HCT116 (cell line): Measurements from ENCODE around the gene POLR1A. TPM values are rescaled to one million over a fixed set of nuclear protein-coding genes. Genes with fewer than 3 reads are reported as not detected.
A peak's percentile ranks its signal among the peaks of the same experiment; 100 is the strongest.

ENCODE experiments used
- ATAC-seq: fragments of 200-7000 bp; cut with Tn5 transposase; 2 replicates; pipeline ENCODE4 v1.9.1; 2020; ENCODE audit warnings: mild to moderate bottlenecking, moderate library complexity
- BruUV-seq: library from RNA; stranded (reverse); fragments of 400-500 nt; replicated peaks from 2 replicates; lab custom pipeline; 2021; lab: Mats Ljungman, UMichigan
- CTCF ChIA-PET: fragments of 300-600 bp; sonication (Branson Sonifier 250); formaldehyde crosslinking; loops from one replicate; lab custom pipeline; 2021; ENCODE audit warnings: antibody characterized with exemption; lab: Charles Lee
- POLR2A ChIA-PET: fragments of 300-600, 350-600 bp; sonication (Branson Sonifier 250); formaldehyde crosslinking; loops from one replicate; lab custom pipeline; 2021; ENCODE audit warnings: antibody characterized with exemption; lab: Charles Lee
- RAD21 ChIA-PET, 2 experiments: fragments of 300-600 bp; sonication (Branson Sonifier 250); formaldehyde crosslinking; loops; one replicate each; lab custom pipeline; 2023; ENCODE audit warnings: low total read pairs in 2 of 2; ENCODE audit not compliant: uncharacterized antibody in 2 of 2, unreplicated experiment in 2 of 2, low non-redundant PET in 1 of 2; lab: Charles Lee
- DNase-seq: peaks from one replicate; pipeline ENCODE4 v3.0.0-alpha.2; 2010; ENCODE audit warnings: low read depth, low spot score
- H2AFZ ChIP-seq: fragments of 200-600 bp; shearing (Covaris generic), sonication (generic); 2 replicates; pipeline ENCODE4 v1.6.1; 2017; ENCODE audit warnings: low read depth, mixed run types, mixed read lengths, antibody characterized with exemption, low read length; ENCODE audit not compliant: poor library complexity, severe bottlenecking
- H3K27ac ChIP-seq: 2 replicates; pipeline ENCODE4 v1.5.1; 2012; ENCODE audit warnings: low read depth, low read length
- H3K27me3 ChIP-seq: fragments of 200-600 bp; sonication (generic); 2 replicates; pipeline ENCODE4 v1.6.1; 2016; ENCODE audit warnings: mixed run types, low read length, mixed read lengths; ENCODE audit not compliant: insufficient read depth
- H3K36me3 ChIP-seq, 2 experiments: fragments of 200-500 bp in 1 of 2; fragments of 200-600 bp in 1 of 2; sonication (Bioruptor generic) in 1 of 2; sonication (generic) in 1 of 2; 2 replicates each; pipeline versions ENCODE4 v1.5.1 to v1.6.1; 2014 to 2016; ENCODE audit warnings: low read length in 2 of 2, inconsistent platforms in 1 of 2, mixed read lengths in 1 of 2, mixed run types in 1 of 2; ENCODE audit not compliant: insufficient read depth in 2 of 2, control insufficient read depth in 1 of 2
- H3K4me1 ChIP-seq, 2 experiments: fragments of 200-600 bp in 1 of 2; sonication (generic) in 1 of 2; 2 replicates each; pipeline versions ENCODE4 v1.5.1 to v1.6.1; 2012 to 2017; ENCODE audit warnings: low read length in 2 of 2, inconsistent platforms in 1 of 2, mild to moderate bottlenecking in 1 of 2, mixed read lengths in 1 of 2, mixed run types in 1 of 2, moderate library complexity in 1 of 2; ENCODE audit not compliant: insufficient read depth in 2 of 2, control insufficient read depth in 1 of 2
- H3K4me2 ChIP-seq: fragments of 200-600 bp; sonication (generic); 2 replicates; pipeline ENCODE4 v1.6.1; 2017; ENCODE audit warnings: mixed run types, low read length, mixed read lengths
- H3K4me3 ChIP-seq, 2 experiments: fragments of 200-600 bp in 1 of 2; sonication (generic) in 1 of 2; replicated peaks in 1 of 2; 2 replicates each; pipeline ENCODE4 v1.5.1; 2011 to 2016; ENCODE audit warnings: low read length in 2 of 2, control low read depth in 1 of 2, low read depth in 1 of 2, mild to moderate bottlenecking in 1 of 2, mixed read lengths in 1 of 2, mixed run types in 1 of 2
- H3K79me2 ChIP-seq: fragments of 200-600 bp; sonication (generic); 2 replicates; pipeline ENCODE4 v1.6.1; 2017; ENCODE audit warnings: mild to moderate bottlenecking, mixed run types, low read length, moderate library complexity, mixed read lengths; ENCODE audit not compliant: insufficient read depth
- H3K9ac ChIP-seq: fragments of 200-600 bp; sonication (generic); 2 replicates; pipeline ENCODE4 v1.6.1; 2016; ENCODE audit warnings: low read length, mixed read lengths
- H3K9me2 ChIP-seq: fragments of 200-600 bp; sonication (generic), shearing (Covaris generic); 2 replicates; pipeline ENCODE4 v1.6.1; 2017; ENCODE audit warnings: mixed run types, mild to moderate bottlenecking, moderate library complexity; ENCODE audit not compliant: insufficient read depth
- H3K9me3 ChIP-seq, 2 experiments: fragments of 200-500 bp in 1 of 2; fragments of 200-600 bp in 1 of 2; sonication (Bioruptor generic) in 1 of 2; sonication (generic) in 1 of 2; 2 replicates each; pipeline ENCODE4 v1.6.1; 2014 to 2017; ENCODE audit warnings: low read length in 2 of 2, mixed read lengths in 2 of 2, inconsistent platforms in 1 of 2, low read depth in 1 of 2, mild to moderate bottlenecking in 1 of 2, mixed run types in 1 of 2, moderate library complexity in 1 of 2; ENCODE audit not compliant: control insufficient read depth in 1 of 2, insufficient read depth in 1 of 2
- H4K20me1 ChIP-seq: fragments of 200-600 bp; sonication (generic), shearing (Covaris generic); 2 replicates; pipeline ENCODE4 v1.6.1; 2017; ENCODE audit warnings: mixed run types, mild to moderate bottlenecking, moderate library complexity; ENCODE audit not compliant: insufficient read depth
- EGR1 ChIP-seq: IDR thresholded peaks from 2 replicates; pipeline ENCODE4 v1.6.1; 2012; ENCODE audit warnings: low read depth
- MAX ChIP-seq: IDR thresholded peaks from 2 replicates; pipeline ENCODE4 v1.6.1; 2012
- POLR2AphosphoS5 ChIP-seq: IDR thresholded peaks from 2 replicates; pipeline ENCODE4 v1.6.1; 2011; ENCODE audit warnings: mild to moderate bottlenecking, low read depth, low read length, moderate library complexity
- TCF7L2 ChIP-seq: IDR thresholded peaks from 2 replicates; pipeline ENCODE4 v1.7.0; 2011; ENCODE audit warnings: borderline replicate concordance, inconsistent platforms; ENCODE audit not compliant: insufficient read depth, insufficient read length; ENCODE audit errors: extremely low read depth
- ZNF274 ChIP-seq: fragments of 200-500 bp; sonication (Bioruptor generic); IDR thresholded peaks from 2 replicates; pipeline ENCODE4 v1.6.1; 2014; ENCODE audit warnings: mild to moderate bottlenecking, low read depth, low read length, inconsistent platforms
- intact Hi-C: fragments of 100-400 bp; cut with micrococcal nuclease; formaldehyde crosslinking; loops from 2 replicates; pipeline ENCODE4 v1.10.0; 2022
- total RNA-seq: library from RNA; stranded (reverse); gene quantifications from one replicate; pipeline ENCODE4 v1.2.1, GENCODE V29; 2021; ENCODE audit not compliant: unreplicated experiment

Gene POLR1A
- total RNA-seq, 1 experiment from 2014 or later = 46.6 TPM

- TF ChIP-seq POLR2AphosphoS5 (peak; percentile 6; the same call in 1 of the 2 replicates), TCF7L2 (no peak)
- H3K9me3 ChIP-seq = no peaks in the 10 kb centered on the region
- H3K27me3 ChIP-seq = no peaks in the 10 kb centered on the region
- POLR2A ChIA-PET = no interaction called here
- no peak overlapping the region for H3K4me3 ChIP-seq
- no peak overlapping the region for H2AFZ ChIP-seq
- H3K9ac ChIP-seq = no peak overlapping the region
- H3K27ac ChIP-seq = no peak overlapping the region
- H3K4me2 ChIP-seq = no peak overlapping the region
- ATAC-seq = peak; percentile 31
- no peaks in the 10 kb centered on the region for H3K9me2 ChIP-seq
- no TSS peak for BruUV-seq
- intact Hi-C loops = no loop called here
- CTCF ChIA-PET = no interaction called here
- H3K36me3 ChIP-seq = peaks cover 0 to 13% of the 10 kb centered on the region in 2 experiments; a peak in 2 of 4 replicates
- no peaks in the 10 kb centered on the region for H4K20me1 ChIP-seq
- RAD21 ChIA-PET = interaction anchor here in 1 of 2 experiments (2.0 kb wide), 1 partner anchor 194 kb away, joined by 5 read pairs; no protein-coding TSS in a partner anchor
- no peaks in the 10 kb centered on the region for H3K79me2 ChIP-seq
- H3K4me1 ChIP-seq = peaks cover 6 to 10% of the 10 kb centered on the region in 2 experiments
- DNase-seq = no peak
Measured at GRCh38 chr2:86021396-86022378, 84.0 kb downstream of the POLR1A start.

GRCh38 chr2:86020984-86021383 lies 84.7 kb downstream of the POLR1A start:
- H3K36me3 ChIP-seq = peaks cover 0 to 8% of the 10 kb centered on the region in 2 experiments; a peak in 2 of 4 replicates
- CTCF ChIA-PET = no interaction called here
- intact Hi-C loops = no loop called here
- H3K4me1 ChIP-seq = peaks cover 6 to 10% of the 10 kb centered on the region in 2 experiments
- no peaks in the 10 kb centered on the region for H4K20me1 ChIP-seq
- no peak overlapping the region for H3K27ac ChIP-seq
- no peaks in the 10 kb centered on the region for H3K9me3 ChIP-seq
- H3K79me2 ChIP-seq = no peaks in the 10 kb centered on the region
- no peak overlapping the region for H3K9ac ChIP-seq
- TF ChIP-seq ZNF274 (no peak), EGR1 (no peak), MAX (no peak)
- H3K27me3 ChIP-seq = no peaks in the 10 kb centered on the region
- RAD21 ChIA-PET = no interaction called here
- H3K4me3 ChIP-seq = no peak overlapping the region
- no peak overlapping the region for H2AFZ ChIP-seq
- no peaks in the 10 kb centered on the region for H3K9me2 ChIP-seq
- no peak overlapping the region for H3K4me2 ChIP-seq
- ATAC-seq (0 out of 2 replicates have a peak, but pooled peaks have one; percentile 5), DNase-seq (no peak)
- POLR2A ChIA-PET = no interaction called here
- no TSS peak for BruUV-seq
